WTC11 (cell line): ENCODE measurements around the gene ZNF230. TPM values are rescaled to one million over a fixed set of nuclear protein-coding genes. Genes with fewer than 3 reads are reported as not detected.

Experiments
- ATAC-seq: fragments of 200-7000 bp; cut with Tn5 transposase; 2 replicates; pipeline ENCODE4 v1.10.0; 2021; ENCODE audit warnings: mild to moderate bottlenecking, moderate library complexity
- CTCF ChIA-PET: fragments of 300-600 bp; sonication (Branson Sonifier 250); formaldehyde crosslinking; loops from one replicate; lab custom pipeline; 2021; ENCODE audit warnings: antibody characterized with exemption; lab: Charles Lee
- POLR2A ChIA-PET: fragments of 350-600 bp; sonication (Branson Sonifier 250); formaldehyde crosslinking; loops from one replicate; lab custom pipeline; 2021; ENCODE audit warnings: antibody characterized with exemption; lab: Charles Lee
- DNase-seq: peaks from one replicate; pipeline ENCODE4 v3.0.0; 2021; ENCODE audit warnings: low spot score
- H3K27ac Mint-ChIP-seq: 2 replicates; pipeline ENCODE4 v1.8.0; 2021; ENCODE audit warnings: mixed read lengths
- H3K27me3 Mint-ChIP-seq: 2 replicates; pipeline ENCODE4 v1.8.0; 2021; ENCODE audit warnings: low read depth, mild to moderate bottlenecking, moderate library complexity, mixed read lengths
- H3K36me3 Mint-ChIP-seq: 2 replicates; pipeline ENCODE4 v1.8.0; 2021; ENCODE audit warnings: mixed read lengths
- H3K4me1 Mint-ChIP-seq: 2 replicates; pipeline ENCODE4 v1.8.0; 2022; ENCODE audit warnings: mixed read lengths
- H3K4me3 Mint-ChIP-seq: 2 replicates; pipeline ENCODE4 v1.8.0; 2021; ENCODE audit warnings: mild to moderate bottlenecking, moderate library complexity, mixed read lengths
- H3K9me3 Mint-ChIP-seq: 2 replicates; pipeline ENCODE4 v1.8.0; 2021; ENCODE audit warnings: mixed read lengths
- ATF2 ChIP-seq: sonication (generic); formaldehyde crosslinking; IDR thresholded peaks from 2 replicates; pipeline ENCODE4 v1.8.1; 2022; ENCODE audit warnings: low read depth, missing genetic modification reagents, borderline replicate concordance
- CDX4 ChIP-seq: fragments of 250-450 bp; sonication (Bioruptor Pico); IDR thresholded peaks from 2 replicates; pipeline ENCODE4 v1.9.0; 2021; ENCODE audit warnings: moderate library complexity, mild to moderate bottlenecking, inconsistent platforms, borderline replicate concordance
- ERG ChIP-seq: fragments of 250-450 bp; sonication (Bioruptor Pico); IDR thresholded peaks from 2 replicates; pipeline ENCODE4 v1.8.0; 2021; ENCODE audit warnings: mild to moderate bottlenecking
- ETV6 ChIP-seq: sonication (generic); formaldehyde crosslinking; IDR thresholded peaks from 2 replicates; pipeline ENCODE4 v1.8.1; 2022; ENCODE audit warnings: mild to moderate bottlenecking, missing genetic modification reagents
- FOXP4 ChIP-seq: sonication (generic); formaldehyde crosslinking; IDR thresholded peaks from 2 replicates; pipeline ENCODE4 v1.8.0; 2022; ENCODE audit warnings: mild to moderate bottlenecking, missing genetic modification reagents
- GABPB1 ChIP-seq: sonication (generic); formaldehyde crosslinking; IDR thresholded peaks from 2 replicates; pipeline ENCODE4 v1.8.1; 2023; ENCODE audit warnings: mild to moderate bottlenecking, missing genetic modification reagents
- GTF2I ChIP-seq: fragments of 250-450 bp; sonication (Bioruptor Pico); conservative IDR thresholded peaks from 2 replicates; pipeline ENCODE4 v1.4.0; 2021; ENCODE audit warnings: mild to moderate bottlenecking
- JAZF1 ChIP-seq: fragments of 250-450 bp; sonication (Bioruptor Pico); IDR thresholded peaks from 2 replicates; pipeline ENCODE4 v1.9.0; 2021; ENCODE audit warnings: moderate library complexity, mild to moderate bottlenecking, inconsistent platforms
- NFYB ChIP-seq: sonication (generic); formaldehyde crosslinking; conservative IDR thresholded peaks from 2 replicates; pipeline ENCODE4 v1.8.0; 2022; ENCODE audit warnings: low read depth, missing genetic modification reagents
- NR1H2 ChIP-seq: sonication (generic); formaldehyde crosslinking; IDR thresholded peaks from 2 replicates; pipeline ENCODE4 v1.9.0; 2021; ENCODE audit warnings: mild to moderate bottlenecking, moderate library complexity, missing genetic modification reagents
- NR3C1 ChIP-seq: sonication (generic); formaldehyde crosslinking; conservative IDR thresholded peaks from 2 replicates; pipeline ENCODE4 v1.8.1; 2023; ENCODE audit warnings: low read depth, mild to moderate bottlenecking, missing genetic modification reagents
- SP1 ChIP-seq: sonication (generic); formaldehyde crosslinking; conservative IDR thresholded peaks from 2 replicates; pipeline ENCODE4 v1.8.1; 2022; ENCODE audit warnings: missing genetic modification reagents
- ZBTB21 ChIP-seq: sonication (generic); formaldehyde crosslinking; IDR thresholded peaks from 2 replicates; pipeline ENCODE4 v1.8.1; 2023; ENCODE audit warnings: mild to moderate bottlenecking, missing genetic modification reagents, borderline replicate concordance
- ZNF281 ChIP-seq: sonication (generic); formaldehyde crosslinking; IDR thresholded peaks from 2 replicates; pipeline ENCODE4 v1.8.0; 2023; ENCODE audit warnings: mild to moderate bottlenecking, missing genetic modification reagents
- ZNF416 ChIP-seq: fragments of 250-450 bp; sonication (Bioruptor Pico); IDR thresholded peaks from 2 replicates; pipeline ENCODE4 v1.9.0; 2021; ENCODE audit warnings: mild to moderate bottlenecking, inconsistent platforms
- total RNA-seq: library from RNA; stranded (reverse); gene quantifications from 3 replicates; pipeline ENCODE4 v1.2.3, GENCODE V29; 2021
- TF ChIP-seq, protein P1 (sequence below): fragments of 250-450 bp; sonication (Bioruptor Pico); IDR thresholded peaks from 2 replicates; pipeline ENCODE4 v2.1.2; 2022; ENCODE audit warnings: mild to moderate bottlenecking, moderate library complexity
- TF ChIP-seq, protein P2 (sequence below): sonication (generic); formaldehyde crosslinking; IDR thresholded peaks from 2 replicates; pipeline ENCODE4 v1.8.1; 2023; ENCODE audit warnings: mild to moderate bottlenecking, missing genetic modification reagents

Gene ZNF230
- total RNA-seq, 1 experiment from 2014 or later = 3.5 TPM

DNA sequence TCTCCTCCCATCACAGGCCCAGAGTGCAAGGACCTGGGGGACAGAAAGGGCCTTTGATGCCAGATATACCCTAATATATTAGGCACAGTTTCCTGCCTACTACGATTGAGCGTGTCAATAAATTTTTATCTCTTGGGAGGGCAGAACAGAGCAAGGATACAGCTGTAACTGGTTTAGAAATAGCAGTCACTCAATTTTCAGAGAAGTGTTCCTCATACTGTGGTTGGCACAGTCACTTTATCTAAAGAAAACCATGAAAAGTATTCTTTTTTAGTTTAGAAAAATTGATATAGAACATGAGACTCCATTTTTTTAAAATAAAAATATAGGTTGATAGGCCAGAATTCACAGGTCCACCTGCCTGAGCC, 19.2 kb upstream of the ZNF230 start:
- no peak for ATAC-seq
- TF ChIP-seq, protein P1, sequence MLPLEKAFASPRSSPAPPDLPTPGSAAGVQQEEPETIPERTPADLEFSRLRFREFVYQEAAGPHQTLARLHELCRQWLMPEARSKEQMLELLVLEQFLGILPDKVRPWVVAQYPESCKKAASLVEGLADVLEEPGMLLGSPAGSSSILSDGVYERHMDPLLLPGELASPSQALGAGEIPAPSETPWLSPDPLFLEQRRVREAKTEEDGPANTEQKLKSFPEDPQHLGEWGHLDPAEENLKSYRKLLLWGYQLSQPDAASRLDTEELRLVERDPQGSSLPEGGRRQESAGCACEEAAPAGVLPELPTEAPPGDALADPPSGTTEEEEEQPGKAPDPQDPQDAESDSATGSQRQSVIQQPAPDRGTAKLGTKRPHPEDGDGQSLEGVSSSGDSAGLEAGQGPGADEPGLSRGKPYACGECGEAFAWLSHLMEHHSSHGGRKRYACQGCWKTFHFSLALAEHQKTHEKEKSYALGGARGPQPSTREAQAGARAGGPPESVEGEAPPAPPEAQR (CRISPR knock-in tag) = no peak
- TF ChIP-seq GTF2I (CRISPR knock-in tag) (no peak), CDX4 (no peak), FOXP4 (CRISPR knock-in tag) (no peak), NFYB (CRISPR knock-in tag) (no peak)
- TF ChIP-seq, all 79 proteins: peak for 0
- no peak overlapping the region for H3K4me3 Mint-ChIP-seq
- DNase-seq = no peak
- H3K27ac Mint-ChIP-seq = no peak overlapping the region
- peaks cover under 1% of the 10 kb centered on the region for H3K36me3 Mint-ChIP-seq
- ChIA-PET CTCF (interaction anchor here (0.9 to 1.5 kb wide), 2 partner anchors 174 to 238 kb away, joined by 3 read pairs; no protein-coding TSS in a partner anchor), POLR2A (no interaction called here)
- H3K27me3 Mint-ChIP-seq = no peaks in the 10 kb centered on the region
- no peaks in the 10 kb centered on the region for H3K4me1 Mint-ChIP-seq
- peaks cover 32% of the 10 kb centered on the region for H3K9me3 Mint-ChIP-seq

DNA sequence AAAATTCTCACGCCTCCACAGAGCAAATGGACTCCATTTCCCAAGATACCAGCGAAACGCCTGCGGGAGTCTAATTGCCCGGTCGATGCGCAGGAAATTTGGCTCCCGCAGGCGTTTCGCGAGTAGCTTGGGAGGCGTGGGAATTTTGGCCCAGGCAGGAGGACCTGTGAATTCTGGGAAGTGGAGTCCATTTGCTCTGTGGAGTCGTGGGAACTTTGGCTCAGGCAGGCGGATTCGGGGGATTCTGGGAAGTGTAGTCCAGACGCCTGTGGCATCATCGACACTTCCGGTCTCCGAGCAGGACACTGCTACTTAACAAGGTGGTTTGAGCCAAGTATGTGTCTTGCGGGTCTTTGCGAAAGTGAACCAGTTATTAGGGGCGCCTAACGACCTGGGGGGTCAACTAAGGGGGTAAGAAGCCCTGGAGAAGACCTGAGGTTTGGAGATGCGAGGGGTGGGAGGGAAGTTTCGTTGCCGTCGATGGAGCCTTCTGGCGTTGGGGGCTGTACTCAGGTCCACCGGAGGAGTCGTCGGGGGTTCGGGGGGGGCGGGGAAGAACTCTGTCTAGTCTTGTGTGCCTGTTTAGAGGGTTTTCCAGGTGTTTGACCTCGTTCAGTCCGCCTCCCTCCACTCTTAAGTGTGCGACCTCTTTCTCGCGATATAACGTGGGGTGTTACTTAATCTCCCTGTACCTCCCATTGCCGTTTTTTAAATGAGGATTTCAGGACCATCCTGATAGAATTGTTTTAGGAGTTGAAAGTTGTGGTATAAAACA, 18.7 kb upstream of the ZNF230 start, which contains the start of gene ZNF155:
ZNF155 (plus strand) TSS at position 277 of the 775 bp plus-strand sequence. CDS start 4,356 bp downstream, outside the sequence.
- DNase-seq (peak; percentile 92), ATAC-seq (peak; percentile 99)
- Mint-ChIP-seq H3K36me3 (peaks cover 6% of the 10 kb centered on the region), H3K4me3 (peak within 1 kb of the TSS; percentile 99), H3K4me1 (no peaks in the 10 kb centered on the region)
- TF ChIP-seq ATF2 (CRISPR knock-in tag) (no peak), SP1 (CRISPR knock-in tag) (peak; percentile 45; the same call in 1 of the 2 replicates), GABPB1 (CRISPR knock-in tag) (peak; percentile 94), ERG (CRISPR knock-in tag) (no peak)
- TF ChIP-seq, all 79 proteins: peak for 2
- ChIA-PET POLR2A (no interaction called here), CTCF (interaction anchor here (0.6 to 1.5 kb wide), 4 partner anchors 33 to 239 kb away, joined by 3 to 4 read pairs (median 3); partner anchors contain the start of genes ZNF221 and ZNF45)
- peaks cover 27% of the 10 kb centered on the region for H3K9me3 Mint-ChIP-seq
- peak within 1 kb of the TSS; percentile 94 for H3K27ac Mint-ChIP-seq
- H3K27me3 Mint-ChIP-seq = no peaks in the 10 kb centered on the region

DNA sequence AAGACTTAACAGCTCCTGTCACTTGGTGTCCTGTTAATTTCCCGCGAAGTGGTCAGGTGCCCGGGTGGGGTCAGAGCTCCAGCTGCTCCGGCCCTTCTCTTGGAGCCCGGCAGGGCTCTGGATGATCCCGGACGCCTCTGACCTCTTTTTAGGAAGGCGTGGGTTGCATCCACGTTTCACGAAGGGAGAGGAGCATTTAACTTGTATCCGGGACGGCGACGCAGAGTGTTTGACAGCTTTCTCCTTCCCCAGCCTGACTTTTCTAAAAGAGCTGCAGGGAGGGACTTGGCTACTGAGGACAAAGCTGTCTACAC, 18.1 kb upstream of the ZNF230 start:
- H3K4me3 Mint-ChIP-seq = peak overlapping the region; percentile 99
- no peak overlapping the region for H3K27ac Mint-ChIP-seq
- peaks cover 27% of the 10 kb centered on the region for H3K9me3 Mint-ChIP-seq
- ATAC-seq (no peak), DNase-seq (no peak)
- CTCF ChIA-PET = interaction anchor here (0.9 to 1.5 kb wide), 3 partner anchors 34 to 240 kb away, joined by 3 read pairs; partner anchors contain the start of gene ZNF221
- H3K4me1 Mint-ChIP-seq = no peaks in the 10 kb centered on the region
- H3K36me3 Mint-ChIP-seq = peaks cover 11% of the 10 kb centered on the region
- POLR2A ChIA-PET = interaction anchor here (1.2 kb wide), 1 partner anchor 83 kb away, joined by 3 read pairs; no protein-coding TSS in a partner anchor
- H3K27me3 Mint-ChIP-seq = no peaks in the 10 kb centered on the region
- TF ChIP-seq ZBTB21 (CRISPR knock-in tag) (no peak), NR3C1 (no peak), NR1H2 (CRISPR knock-in tag) (no peak), JAZF1 (CRISPR knock-in tag) (no peak), ETV6 (no peak), ZNF416 (CRISPR knock-in tag) (no peak), ERG (CRISPR knock-in tag) (no peak), ZNF281 (CRISPR knock-in tag) (no peak), SP1 (CRISPR knock-in tag) (no peak)
- TF ChIP-seq, protein P2, sequence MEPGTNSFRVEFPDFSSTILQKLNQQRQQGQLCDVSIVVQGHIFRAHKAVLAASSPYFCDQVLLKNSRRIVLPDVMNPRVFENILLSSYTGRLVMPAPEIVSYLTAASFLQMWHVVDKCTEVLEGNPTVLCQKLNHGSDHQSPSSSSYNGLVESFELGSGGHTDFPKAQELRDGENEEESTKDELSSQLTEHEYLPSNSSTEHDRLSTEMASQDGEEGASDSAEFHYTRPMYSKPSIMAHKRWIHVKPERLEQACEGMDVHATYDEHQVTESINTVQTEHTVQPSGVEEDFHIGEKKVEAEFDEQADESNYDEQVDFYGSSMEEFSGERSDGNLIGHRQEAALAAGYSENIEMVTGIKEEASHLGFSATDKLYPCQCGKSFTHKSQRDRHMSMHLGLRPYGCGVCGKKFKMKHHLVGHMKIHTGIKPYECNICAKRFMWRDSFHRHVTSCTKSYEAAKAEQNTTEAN (CRISPR knock-in tag) = no peak
